Endometrial microvascular endothelial cells (primary cell): ENCODE results near the gene ANXA2R. TPM values are rescaled to one million over a fixed set of nuclear protein-coding genes. Genes with fewer than 3 reads are reported as not detected.
"Not testable (repeated sequence)": the region's sequence is repeated elsewhere in the genome, so short reads cannot be mapped to it uniquely, and the experiment has no call there.

Experiments
- in situ Hi-C: cut with HindIII; loops from 2 replicates; pipeline ENCODE4 v1.10.0; 2017; ENCODE audit warnings: low sequenced_read_pairs, low pct_unique_long_range_greater_than_20kb; ENCODE audit errors: inconsistent ontology term
- total RNA-seq: library from RNA; depleted of rRNA; stranded (reverse); fragments of >200 nt; gene quantifications from one replicate; pipeline ENCODE4 v1.2.3, GENCODE V29; 2015; ENCODE audit errors: inconsistent ontology term

The ANXA2R gene
- total RNA-seq, 1 donor from 2014 or later, result 11.1 TPM

DNA sequence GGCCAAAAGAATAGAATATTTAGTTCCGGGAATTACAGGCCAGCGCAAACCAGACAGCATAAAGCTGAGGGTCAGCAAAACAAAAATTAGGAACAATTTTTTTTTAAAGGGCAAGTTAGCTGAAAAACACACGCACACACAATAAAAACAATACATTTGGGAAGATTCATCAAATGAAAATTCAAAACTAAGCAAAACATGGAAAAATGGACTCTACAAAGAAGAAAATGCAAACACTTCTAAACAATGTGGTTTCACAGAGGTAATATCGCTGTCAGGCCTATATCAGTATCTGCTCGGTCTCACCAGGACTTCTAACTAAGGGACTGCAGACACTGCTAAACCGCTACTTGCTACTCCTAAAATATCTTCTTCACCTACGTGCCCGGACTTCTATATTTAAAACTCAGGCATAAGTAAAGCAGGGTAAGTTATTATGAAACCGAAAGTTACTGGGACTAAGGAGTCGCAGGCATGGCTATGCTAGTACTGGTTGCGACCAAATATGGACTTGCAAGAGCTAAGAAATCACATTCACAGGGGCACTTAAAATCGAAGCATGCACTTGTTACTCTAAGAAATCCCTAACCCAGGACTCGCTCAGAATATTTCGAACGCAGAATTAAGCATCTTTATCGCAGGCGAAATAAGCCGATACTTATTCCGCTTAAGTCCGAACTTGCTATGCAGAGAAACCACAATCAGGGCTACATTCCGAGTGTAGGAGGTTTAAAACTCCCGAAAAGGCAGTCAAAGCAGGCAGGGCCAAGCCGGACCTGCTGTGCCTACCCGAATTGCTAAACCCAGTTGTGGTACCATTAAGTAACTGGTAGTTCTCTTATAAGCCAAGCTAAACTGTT is 2.3 kb downstream of the ANXA2R start:
- in situ Hi-C loops, result no loop called here

DNA sequence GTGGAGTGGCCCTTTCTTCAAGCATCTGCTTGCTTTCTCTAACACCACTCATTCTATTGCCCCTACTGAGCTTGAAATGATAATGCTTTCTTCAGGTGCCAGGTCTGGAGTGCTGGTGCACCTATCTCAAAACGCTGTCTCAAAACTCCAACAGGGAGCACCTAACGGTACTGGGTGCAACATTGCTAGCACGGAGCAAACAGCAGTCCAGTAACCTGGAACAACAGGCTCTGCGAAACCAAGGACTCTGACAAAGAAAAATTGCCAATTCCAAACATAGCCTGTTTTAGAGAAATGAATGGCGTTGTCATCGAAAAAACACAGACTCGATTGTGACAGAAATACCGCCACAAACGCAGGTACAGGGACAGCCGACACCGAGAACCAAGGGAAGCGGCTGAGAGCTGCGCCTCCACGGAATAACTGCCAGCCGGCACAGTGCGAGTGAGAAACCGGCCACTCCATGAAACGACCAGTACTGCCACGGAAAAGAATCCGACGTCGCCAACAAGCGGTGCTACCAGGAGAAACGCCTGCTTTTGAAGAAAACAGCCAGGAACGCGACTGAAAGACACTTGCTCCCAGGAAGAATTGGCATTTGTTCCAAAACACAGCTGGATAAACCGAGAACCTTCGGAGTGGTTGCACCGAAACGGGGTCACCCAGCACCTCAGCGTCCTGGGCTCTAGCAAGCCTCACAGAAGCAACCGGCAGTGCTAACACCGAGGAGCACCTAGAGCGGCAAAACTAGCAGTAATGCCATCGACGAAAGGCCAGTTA is 3.1 kb downstream of the ANXA2R start:
- in situ Hi-C loops, result no loop called here

DNA sequence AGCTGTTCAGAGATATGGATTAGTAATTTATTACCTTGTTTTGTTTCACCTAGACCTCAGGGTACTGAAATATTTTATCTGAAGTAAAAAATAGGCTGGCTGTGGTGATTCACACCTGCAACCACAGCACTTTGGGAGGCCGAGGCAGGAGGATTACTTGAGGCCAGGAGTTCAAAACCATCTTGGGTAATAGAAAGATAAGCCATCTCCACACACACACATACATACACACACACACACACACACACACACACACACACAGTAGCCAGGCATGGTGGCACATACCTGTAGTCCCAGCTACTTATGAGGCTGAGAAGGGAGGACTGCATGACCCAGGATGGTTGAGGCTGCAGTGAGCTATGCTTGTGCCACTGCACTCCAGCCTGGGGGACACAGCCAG is 3.7 kb downstream of the ANXA2R start:
- in situ Hi-C loops, result no loop called here

DNA sequence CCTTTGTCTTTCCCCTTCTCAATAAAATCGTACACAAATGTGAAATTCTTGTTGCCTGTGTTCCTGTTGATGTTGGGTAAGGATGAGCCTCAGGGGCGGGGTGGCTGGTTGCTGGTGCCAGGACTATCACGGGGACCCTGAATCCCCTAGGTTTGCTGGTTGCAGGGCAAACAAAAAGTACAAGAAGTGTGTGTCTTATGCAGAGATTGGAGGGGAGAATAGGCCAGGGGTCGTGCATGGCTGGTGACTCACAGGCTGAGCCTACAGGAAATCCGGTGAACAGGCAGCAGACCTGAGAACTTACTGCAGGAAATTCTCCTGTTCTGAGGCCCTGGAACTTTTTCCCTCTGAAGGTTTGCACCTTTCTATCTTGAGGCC is 5.5 kb downstream of the ANXA2R start:
- in situ Hi-C loops, result no loop called here

DNA sequence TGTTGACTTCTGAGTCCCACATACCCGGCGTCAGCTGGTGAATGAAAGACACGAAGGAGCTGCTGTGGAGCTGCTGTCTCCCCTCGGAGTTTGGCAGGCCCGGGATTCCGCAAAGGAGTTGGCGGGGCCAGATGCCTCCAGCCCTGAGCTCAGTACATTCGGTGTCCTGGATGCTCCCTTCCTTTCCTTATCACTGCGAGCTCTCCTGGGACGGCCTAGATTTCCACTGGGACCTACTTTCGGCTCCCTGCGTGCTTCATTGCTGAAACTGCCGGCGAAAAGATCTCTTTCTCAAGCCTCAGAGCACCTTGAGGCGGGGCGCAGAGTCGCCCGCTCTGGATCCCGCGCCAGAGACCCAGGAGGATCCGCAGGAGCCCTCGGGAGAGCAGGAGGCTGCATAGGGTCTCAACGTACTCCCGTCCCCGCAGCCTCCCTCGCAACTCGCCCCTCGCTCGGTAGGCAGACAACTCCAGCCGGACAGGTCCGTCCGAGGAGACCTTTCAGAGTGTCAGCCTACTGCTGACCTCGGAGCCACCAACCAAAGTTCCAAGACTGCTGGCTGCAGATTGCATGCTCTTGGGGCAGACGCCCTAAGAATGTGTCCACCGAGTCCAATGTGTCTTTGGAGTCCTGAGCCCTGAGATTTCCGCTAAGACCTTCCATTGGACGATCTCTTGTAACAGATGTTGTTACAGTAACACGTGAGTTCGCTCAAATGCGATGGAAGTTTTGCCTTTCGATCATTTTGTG is 6.1 kb downstream of the ANXA2R start:
- in situ Hi-C loops, result no loop called here

DNA sequence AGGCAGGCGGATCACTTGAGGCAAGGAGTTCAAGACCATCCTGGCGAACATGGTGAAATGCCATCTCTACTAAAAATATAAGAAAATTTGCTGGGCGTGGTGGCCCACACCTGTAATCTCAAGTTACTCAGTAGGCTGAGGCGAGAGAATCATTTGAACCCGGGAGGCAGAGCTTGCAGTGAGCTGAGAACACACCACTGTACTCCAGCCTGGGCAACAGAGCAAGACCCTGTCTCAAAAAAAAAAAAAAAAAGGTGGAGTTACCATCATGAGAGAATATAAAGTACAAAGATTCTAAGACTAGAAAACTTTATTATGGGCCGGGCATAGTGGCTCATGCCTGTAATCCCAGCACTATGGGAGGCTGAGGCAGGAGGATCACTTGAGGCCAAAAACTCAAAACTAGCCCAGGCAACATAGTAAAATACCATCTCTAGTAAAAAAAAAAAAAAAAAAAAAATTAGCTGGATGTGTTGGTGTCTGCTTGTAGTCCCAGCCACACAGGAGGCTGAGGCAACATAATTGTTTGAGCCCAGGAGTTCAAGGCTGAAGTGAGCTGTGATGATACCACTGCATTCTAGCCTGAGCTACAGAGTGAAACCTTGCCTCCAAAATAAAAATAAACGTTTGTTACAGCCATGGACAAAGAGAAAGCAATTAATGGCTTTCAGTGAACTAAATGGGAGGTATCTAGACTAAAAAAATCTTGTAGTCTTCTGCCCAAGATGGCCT is 12.9 kb downstream of the ANXA2R start:
- in situ Hi-C loops, result no loop called here

DNA sequence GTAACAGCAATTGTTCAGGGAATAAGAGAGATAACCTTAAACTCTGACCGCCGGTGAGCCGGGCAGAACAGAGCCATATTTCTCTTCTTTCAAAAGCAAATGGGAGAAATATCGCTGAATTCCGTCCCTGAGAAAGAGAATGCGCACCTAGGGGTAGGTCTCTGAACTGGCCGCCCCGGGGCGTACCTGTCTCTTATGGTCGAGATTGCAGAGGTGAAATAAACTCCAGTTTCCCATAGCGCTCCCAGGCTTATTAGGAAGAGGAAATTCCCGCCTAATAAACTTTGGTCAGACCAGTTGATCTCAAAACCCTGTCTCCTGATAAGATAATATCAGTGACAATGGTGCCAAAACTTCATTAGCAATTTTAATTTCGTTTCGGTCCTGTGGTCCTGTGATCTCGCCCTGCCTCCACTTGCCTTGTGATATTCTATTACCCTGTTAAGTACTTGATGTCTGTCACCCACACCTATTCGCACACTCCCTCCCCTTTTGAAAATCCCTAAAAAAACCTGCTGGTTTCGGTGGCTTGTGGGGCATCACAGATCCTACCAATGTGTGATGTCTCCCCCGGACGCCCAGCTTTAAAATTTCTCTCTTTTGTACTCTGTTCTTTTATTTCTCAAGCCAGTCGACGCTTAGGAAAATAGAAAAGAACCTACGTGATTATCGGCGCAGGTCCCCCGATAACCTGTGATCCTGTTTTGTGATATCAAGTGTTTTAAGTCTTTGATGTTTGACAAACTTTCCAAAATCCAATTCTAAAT is 14.8 kb downstream of the ANXA2R start:
- in situ Hi-C loops, result not testable (repeated sequence)

DNA sequence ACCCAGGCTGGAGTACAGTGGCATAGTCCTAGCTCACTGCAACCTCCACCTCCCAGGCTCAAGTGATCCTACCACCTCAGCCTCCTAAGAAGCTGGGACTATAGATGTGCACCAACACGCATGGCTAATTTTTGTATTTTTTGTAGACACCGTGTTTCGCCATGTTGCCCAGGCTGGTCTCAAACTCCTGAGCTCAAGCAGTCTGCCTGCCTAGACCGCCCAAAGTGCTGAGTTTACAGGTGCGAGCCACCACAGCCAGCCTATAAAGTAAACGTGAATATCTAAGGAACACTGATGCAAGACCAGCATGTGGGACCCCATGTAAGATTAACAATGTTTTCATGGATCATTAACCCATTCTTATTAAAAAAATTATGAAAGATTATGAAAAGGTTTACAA is 15.9 kb downstream of the ANXA2R start:
- in situ Hi-C loops, result no loop called here

DNA sequence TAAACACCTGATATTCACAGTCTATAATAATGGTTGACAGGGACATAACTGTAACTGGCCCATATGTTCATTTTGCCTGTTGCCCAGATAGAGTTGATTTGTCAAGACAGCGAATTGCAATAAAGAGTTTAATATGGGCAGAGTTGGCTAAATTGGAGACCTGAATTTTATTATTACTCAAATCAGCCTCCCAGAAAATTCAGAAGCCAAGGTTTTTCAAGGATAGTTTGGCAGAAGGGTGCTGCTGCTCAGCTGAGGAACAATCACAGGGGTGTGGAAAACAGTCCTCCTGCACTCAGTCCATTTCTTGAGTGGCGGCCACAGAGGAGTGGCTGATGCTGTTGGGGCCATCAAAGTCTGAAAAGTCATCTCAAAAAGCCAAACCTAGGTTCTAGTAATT is 19.0 kb downstream of the ANXA2R start:
- in situ Hi-C loops, result no loop called here

DNA sequence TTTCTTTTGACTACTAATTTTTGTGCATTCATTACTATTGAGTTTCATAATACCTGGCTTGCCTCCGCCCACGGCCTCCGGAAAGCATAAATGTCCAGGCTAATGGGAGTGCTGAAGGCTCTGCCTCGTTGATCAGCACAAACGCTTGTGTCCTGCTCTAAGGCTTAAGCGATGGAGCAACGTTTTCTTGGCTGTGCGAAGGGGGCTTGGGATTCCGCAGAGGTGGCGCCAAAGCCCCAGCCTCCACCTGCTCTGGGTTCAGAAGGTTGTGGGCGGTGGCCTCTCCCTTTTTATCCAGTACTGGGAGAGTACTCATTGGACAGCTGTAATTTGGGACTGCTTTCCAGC is 19.7 kb downstream of the ANXA2R start:
- in situ Hi-C loops, result no loop called here

DNA sequence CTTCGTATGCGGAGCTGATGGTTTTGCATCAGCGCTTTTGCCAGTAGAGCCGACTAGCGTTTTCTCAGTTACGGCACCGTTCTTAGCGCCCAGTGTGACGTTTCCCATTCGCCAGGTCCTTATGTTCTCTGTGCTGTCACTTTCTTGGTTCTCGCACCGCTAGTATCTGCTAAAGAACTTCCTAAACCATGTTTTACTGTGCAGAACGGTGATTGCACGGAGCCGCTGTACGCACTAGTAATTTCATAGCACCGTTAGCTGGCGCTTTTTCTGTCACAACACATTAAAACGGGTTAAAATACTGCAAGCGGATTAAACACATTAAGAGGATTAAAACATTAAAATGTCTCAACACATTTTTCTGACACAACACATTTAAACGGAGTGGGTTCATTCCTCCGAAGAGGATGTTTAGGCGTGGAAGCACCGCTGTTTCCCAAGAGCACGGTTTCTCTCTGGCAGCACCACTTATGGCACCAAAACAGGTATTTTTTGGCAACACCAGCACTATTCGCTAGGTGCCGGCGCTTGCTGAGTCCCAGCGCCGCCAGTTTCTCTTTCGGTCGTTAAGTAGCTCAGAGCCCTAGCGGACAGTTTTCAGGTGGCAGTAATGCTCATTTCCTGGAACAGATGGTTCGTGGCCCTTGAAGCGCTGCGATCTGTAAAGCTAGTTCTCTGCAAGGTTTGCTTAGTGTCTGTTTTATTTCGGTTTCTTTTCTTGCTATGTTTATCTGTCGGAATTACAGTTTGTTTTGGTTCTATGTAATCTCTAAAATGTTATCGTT is 20.3 kb downstream of the ANXA2R start:
- in situ Hi-C loops, result no loop called here

DNA sequence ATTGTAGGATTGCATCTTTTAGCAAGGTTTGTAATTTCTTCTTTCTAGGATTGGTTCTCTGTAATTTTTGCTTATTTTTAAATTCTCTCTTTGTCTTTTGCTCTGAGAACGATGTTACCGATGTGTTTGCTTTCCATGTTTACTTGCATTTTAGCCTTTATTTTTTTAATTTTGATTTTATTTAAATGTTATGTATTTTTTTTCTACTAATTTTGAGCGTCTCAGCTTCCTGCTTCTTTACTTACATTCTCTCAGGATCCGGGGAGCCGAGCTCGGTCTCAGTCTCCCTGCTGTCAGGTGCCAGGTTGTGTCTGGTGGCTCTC is 20.9 kb downstream of the ANXA2R start:
- in situ Hi-C loops, result no loop called here

DNA sequence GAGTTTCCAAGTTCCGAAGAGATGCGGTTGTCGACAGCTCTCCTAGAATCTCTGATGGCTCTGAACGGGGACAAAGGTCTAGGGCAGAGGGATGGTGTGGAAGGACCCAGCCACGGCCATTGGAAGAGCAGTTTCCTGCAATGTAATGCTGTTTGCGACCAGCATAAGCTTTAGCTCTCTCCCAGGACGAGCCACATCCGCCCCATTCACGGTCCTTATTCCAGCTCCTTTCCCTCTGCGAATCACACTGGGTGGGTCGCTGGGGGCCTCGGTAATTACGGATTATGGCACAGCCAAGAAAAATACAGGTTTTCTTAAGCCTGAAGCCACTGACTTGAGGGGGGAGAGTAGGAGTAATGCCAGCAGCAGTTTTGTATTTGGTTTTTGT is 22.7 kb downstream of the ANXA2R start:
- in situ Hi-C loops, result no loop called here

DNA sequence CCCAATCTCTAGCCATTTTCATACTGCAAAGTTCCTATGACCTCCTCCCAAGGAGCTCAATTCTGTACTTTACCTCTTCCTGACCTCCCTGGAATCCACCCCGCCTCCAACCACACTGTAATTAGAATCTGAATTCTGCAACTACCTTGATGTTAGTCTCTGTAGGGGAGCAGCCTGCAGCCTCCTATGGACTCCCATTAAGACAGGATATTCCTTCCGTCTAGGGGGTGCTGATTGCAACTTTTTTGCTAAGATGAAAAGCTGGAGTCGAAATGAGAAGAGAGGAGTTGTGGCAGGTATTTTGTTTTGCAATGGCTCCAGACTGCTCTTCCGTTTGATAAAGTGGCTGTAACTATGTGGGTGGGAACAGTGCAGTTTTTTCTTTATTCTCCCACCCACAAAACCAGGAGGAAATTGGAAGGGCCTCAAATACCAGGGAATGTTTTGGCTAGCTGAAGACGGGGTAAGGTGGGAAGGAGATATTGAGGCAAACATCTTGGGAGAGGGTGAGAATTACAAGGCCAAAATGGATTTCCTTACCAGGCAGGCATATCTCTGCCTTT is 23.8 kb downstream of the ANXA2R start:
- in situ Hi-C loops, result no loop called here

DNA sequence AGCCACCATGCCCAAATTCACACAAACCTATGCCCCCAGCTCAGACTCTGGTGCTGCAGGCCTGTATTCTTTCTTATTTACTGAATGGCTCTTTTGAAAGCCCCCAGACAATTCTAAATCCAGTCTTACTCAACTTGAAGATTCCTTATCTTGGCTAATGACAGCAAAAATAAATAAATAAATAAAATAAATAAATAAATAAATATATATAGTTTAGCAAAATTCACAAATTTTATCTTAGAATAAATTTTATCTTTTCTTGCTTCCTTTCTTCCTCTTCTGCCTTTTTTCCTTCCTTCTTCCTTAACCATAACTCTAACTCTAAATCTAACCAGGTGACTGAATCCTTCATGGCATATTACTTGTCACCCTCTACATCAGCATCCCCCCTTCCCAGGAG is 25.6 kb downstream of the ANXA2R start:
- in situ Hi-C loops, result no loop called here

DNA sequence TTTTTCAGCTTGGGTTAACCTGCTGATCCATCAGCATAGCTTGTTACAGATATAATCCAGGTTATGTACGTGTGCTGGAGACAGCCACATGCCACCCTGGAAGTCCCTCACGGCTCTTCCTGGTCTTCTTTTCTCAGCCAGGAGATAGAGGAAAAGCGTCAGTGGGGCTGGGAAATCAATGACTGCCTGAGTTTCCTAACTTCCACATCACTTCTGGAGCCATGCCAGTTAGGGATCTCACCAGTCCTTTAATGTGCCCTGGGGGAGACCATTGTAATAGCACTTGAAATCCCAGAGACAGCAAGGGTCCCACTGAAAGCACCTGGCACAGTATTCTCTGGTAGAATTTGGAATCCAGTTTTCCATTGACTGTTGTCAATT is 29.2 kb downstream of the ANXA2R start:
- in situ Hi-C loops, result no loop called here

DNA sequence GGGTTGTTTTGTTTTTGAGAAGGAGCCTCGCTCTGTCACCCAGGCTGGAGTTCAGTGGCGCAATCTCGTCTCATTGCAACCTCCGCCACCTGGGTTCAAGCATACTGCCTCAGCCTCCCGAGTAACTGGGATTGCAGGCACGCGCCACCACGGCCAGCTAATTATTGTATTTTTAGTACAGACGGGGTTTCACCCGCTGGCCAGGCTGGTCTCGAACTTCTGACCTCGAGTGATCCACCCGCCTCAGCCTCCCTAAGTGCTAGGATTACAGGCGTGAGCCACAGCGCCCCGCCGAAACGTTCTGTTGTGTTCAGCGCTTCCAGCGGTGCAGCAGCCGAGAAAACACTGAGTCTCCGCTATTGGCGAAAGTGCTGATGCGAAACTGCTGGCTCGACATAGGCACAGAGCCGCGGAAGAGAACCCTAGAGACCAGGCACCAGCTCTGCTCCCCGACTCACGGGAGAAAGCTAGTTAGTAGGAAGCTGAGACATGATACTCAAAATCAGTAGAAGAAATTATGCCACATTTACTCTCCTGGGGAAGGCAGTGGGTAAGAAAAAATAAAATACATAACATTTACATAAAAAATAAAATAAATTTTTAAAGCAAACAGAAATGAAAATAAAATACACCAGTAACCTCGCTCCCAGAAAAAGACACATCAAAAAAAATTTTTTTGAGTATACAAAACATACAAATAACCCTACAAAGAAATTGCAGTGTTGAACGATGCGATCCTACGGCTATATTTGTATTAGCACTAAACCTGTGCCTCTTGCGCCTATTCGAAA is 31.6 kb downstream of the ANXA2R start:
- in situ Hi-C loops, result no loop called here
